Kasumi-1 (cell line): Measurements from ENCODE around the gene PNPLA7.
A peak's percentile ranks its signal among the peaks of the same experiment; 100 is the strongest.
"Not testable (repeated sequence)": the region's sequence is repeated elsewhere in the genome, so short reads cannot be mapped to it uniquely, and the experiment has no call there.

Experiments
- DNase-seq, 2 experiments: peaks; one replicate each; lab custom pipeline; 2025; lab: John Stamatoyannopoulos, UW

Gene PNPLA7

DNA sequence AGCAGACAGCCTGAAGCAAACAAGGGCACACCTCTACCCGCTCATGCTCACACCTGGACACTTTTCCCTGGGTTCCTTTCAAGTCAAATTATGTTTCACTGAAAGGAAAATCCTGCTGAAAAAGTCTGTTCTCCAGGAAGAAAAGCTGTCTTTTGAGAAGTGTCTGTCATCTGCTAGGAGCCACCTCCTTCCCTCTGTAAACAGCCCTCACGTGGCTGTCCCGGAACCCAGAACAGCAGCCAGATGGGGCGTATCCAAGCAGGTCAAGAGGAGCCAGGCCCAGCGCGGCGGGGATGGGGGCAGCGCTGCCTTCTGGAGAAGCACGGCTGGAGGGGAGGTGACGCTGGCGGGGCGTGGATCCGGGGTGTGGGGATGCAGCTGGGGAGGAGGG, at the start of gene PNPLA7:
Gene PNPLA7, minus strand, starts transcription at position 172 of the 391 bp plus-strand sequence. CDS start 205 bp downstream, outside the sequence.
- DNase-seq = peak; percentile 31 to 42

DNA sequence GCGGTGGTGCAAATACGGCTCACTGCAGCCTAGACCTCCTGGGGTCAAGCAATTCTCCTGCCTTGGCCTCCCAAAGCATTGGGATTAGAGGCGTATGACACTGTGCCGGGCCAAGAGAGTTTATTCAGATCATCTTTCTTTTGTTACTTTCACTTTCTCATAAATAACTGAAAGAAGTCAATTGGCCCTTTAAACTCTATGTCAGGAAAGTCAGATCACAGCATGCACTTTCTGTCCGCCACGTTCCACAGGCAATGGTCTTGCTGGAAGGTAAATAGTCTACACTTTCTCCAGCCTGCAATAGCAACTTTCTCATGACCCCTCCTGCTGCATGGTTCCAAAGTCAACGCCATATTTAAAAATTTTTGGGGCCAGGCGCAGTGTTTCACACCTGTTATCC, 48.7 kb upstream of the PNPLA7 start:
- no peak for DNase-seq

- not testable (repeated sequence) for DNase-seq
Measured at GRCh38 chr9:137596577-137596976, 46.4 kb upstream of the PNPLA7 start.

DNA sequence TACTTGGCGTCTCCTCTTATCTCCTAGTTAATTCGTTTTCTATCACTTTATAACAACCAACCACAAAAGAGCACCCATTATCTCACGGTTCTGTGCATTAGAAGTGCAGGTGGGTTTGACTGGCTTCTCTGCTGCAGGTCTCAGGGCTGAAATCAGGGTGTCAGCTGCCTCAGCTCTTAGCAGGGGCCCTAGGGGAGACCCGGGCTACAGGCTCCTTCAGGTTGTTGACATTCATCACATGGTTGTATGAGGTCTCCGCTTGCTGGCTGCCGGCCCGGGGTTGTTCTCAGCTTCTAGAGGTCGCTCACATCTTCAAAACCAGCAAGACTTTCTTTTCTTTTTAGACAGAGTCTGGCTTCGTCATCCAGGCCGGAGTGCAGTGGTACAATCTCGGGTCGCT, 43.0 kb upstream of the PNPLA7 start:
- no peak for DNase-seq

DNA sequence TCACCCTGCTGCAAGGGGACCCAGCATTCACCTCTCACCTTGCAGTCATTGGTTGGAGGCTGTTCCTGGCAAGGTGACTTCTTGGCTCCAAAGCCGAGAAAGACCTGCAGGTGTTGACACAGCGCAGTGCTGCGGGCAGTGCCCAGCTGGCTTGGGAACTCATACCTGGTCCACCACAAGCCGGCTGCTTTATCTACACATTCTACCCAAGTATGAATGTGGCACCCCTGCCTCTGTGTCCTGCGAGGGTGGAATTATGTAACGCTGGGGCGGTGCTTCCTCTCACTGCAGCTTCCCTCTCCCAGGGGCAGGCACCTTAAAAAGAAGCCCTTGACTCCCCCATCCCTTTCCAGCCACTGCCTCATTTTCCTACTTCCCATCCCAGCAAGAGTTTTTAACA, 42.6 kb upstream of the PNPLA7 start:
- DNase-seq = peak; percentile 30 to 41

- DNase-seq = peak; percentile 68 to 77
Measured at GRCh38 chr9:137590469-137591383, 40.5 kb upstream of the PNPLA7 start, which contains the start of gene ZMYND19. Gene ZMYND19, minus strand, starts transcription at chr9:137590512. Its CDS starts 249 bp downstream, at chr9:137590263.

DNA sequence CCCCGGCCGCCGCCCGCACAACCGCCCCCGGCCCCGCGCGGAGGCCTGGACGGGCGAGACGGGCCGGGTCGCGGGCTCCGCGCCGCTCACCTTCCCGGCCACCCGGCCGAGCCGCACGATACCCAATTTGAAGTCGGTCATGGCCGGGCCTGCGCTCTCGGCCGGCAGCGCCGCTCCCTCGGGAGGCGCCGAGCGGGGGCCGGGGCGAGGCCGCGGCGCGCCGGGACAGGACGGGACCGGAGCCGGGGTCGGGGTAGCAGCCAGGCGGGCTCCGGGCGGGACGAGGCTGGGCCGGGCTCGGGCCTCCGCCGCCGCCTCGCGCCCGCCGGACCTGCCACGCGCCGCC, 39.9 kb upstream of the PNPLA7 start:
- DNase-seq = no peak

- peak in 1 of 2 experiments; percentile 21 for DNase-seq
Measured at GRCh38 chr9:137589441-137590122, 39.4 kb upstream of the PNPLA7 start.

- no peak for DNase-seq
Measured at GRCh38 chr9:137588891-137589290, 38.7 kb upstream of the PNPLA7 start.

DNA sequence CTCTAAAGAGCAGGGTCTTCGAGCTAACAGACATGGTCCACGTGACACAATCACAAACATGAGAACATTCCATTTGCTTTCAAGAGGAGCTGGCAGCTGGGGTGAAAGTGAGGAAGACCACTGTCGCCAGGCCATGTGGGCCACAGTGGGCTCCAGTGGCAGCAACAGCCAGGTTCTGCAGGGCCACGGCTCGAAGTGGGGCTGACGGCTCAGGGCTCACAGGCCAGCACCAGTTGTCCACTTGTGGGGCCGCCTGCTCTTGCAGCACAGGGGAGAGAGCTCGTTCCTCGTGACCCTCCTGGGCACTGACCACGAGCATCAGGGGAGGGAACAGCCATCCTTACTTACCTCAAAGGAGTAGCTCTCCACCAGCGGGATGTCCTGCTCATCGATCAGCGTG, 38.1 kb upstream of the PNPLA7 start:
- no peak for DNase-seq

GRCh38 chr9:137586854-137587253, 36.7 kb upstream of the PNPLA7 start:
- no peak for DNase-seq

- no peak for DNase-seq
Measured at GRCh38 chr9:137583957-137584356, 33.8 kb upstream of the PNPLA7 start.

- no peak for DNase-seq
Measured at GRCh38 chr9:137583347-137583746, 33.1 kb upstream of the PNPLA7 start.

DNA sequence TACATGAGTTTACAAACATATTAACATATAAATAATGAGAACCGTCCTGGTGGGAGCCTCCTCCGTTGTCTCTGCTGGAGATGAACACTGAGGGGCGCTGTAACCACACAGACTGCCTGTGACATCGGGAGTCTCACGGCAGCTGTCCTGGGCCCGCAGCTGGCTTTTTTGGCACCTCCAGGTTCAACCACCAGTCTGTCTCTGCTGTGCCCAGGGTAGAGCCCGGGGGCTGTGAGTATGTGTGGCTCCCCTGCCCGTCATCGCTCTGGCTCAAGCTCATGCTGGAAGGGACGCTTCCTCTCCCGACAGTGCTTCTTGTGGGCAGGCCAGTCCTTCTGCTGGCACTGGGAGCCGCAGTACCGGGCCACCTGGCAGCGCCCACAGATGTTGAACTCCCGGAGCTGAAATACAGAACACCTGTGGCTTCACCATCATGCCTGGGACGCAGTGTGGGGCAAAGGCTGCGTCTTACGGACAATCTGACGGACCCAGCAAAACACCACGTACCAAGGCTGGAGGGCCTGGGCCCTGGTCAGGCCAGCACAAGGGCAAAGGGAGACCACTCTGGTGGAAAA, 32.2 kb upstream of the PNPLA7 start:
- peak; percentile 37 to 51 for DNase-seq

- no peak for DNase-seq
Measured at GRCh38 chr9:137581361-137582285, 31.4 kb upstream of the PNPLA7 start.

- no peak for DNase-seq
Measured at GRCh38 chr9:137580954-137581322, 30.7 kb upstream of the PNPLA7 start.

GRCh38 chr9:137580209-137580953, 30.2 kb upstream of the PNPLA7 start:
- DNase-seq = no peak

DNA sequence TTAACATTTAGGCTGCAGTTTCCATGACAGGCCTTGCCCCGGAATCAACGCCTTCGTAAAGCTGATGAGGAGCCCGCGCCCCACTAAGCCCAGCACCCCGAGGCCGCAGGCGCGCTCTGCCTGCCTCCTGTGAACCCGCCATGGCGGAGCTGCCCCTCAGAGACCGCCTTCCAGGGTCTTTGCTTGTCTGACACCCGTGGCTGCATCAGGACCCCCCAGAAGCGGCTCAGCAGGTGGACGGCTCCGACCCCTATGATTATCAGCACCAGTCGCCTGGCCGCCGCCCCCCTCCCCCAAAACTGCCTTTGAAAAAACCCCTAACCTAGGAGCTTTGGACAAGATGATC, 29.0 kb upstream of the PNPLA7 start:
- no peak for DNase-seq

- DNase-seq = peak; percentile 78 to 81
Measured at GRCh38 chr9:137578518-137579258, 28.5 kb upstream of the PNPLA7 start, which contains the start of gene DPH7. Gene DPH7, minus strand, starts transcription at chr9:137578925. Its CDS starts 148 bp downstream, at chr9:137578777.

DNA sequence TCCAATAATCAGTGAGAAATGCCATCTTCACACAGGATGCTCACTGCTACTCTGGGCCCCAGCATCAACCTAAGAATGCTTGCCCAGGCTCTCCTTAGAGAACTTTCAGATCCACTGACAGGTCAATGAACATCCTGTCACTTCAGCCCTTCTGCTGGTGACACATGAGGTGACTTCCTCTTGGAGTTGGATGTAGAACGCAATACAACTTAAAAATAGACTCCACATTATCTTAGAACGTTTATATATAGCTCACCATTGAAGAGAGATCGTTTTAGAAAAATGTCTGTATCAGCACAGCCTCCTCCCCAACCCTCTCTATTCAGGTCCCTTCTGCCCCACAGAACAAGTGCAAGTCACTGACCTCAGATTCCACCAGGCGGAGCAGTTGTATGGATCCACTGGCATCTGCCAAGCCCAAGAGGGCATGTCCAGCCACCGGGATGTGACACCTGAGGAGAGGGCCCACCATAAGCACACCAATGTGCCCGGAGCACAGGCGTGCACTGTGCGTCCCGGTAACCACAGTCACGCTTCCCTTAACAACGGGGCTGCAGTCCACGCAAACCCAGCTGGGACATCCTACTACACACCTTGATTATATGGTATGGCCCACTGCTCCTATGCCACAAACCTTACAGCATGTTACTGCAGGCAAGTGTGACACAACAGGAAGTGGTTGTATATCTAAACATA, 25.7 kb upstream of the PNPLA7 start:
- DNase-seq = no peak
